Epithelial cell of esophagus (primary cell): Measurements from ENCODE around the gene SLC25A6.

Source experiments
- DNase-seq: peaks from one replicate; pipeline ENCODE4 v3.0.0; 2010; ENCODE audit warnings: low read depth
- H3K4me3 ChIP-seq: 2 replicates; pipeline ENCODE4 v1.5.1; 2011; ENCODE audit warnings: mild to moderate bottlenecking, low read length, control low read depth
- CTCF ChIP-seq: IDR thresholded peaks from 2 replicates; pipeline ENCODE4 v1.5.1; 2011; ENCODE audit warnings: low read depth, mild to moderate bottlenecking, low read length, control low read depth, inconsistent platforms; ENCODE audit not compliant: insufficient read depth; ENCODE audit errors: missing control alignments

SLC25A6 gene

DNA sequence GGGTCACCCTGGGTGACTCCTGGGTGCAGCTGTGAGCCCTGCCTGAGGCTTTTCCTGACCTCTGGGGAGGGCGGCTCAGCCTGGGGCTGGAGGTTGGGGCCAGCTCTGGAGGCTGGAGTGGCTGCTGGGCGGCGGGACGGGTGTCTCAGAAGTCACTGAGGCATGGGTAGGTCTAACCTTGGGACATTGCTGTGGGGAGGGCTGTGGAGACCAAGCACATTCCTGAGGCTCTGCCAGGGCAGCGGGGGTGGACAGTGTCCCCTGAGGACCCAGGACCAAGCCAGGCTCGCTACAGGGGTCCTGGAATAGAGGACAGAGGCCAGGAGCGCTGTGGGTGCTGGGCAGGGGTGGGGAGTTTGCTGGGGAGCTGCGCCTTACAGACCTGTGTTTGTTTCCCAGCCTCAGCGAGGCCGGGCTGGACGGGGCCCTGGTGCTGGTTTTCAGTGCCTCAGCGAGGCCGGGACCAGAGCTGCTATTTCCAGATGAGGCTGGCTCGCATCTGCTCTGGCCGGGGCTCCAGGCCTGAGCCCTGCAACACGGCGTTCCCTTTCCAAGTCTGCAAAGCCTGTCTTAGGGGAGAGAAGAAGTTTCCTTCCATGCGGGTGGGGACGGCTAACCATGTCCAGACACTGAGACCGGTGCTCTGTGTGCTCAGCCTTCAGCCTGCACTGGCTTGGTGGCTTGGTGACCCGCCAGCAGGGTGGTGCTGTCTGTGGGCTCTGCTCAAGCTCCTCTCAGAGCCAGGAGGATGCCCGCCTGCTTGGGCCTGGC lies 3.0 kb upstream of the SLC25A6 start:
- no peak for DNase-seq
- no peak for TF ChIP-seq CTCF
- no peak overlapping the region for H3K4me3 ChIP-seq

DNA sequence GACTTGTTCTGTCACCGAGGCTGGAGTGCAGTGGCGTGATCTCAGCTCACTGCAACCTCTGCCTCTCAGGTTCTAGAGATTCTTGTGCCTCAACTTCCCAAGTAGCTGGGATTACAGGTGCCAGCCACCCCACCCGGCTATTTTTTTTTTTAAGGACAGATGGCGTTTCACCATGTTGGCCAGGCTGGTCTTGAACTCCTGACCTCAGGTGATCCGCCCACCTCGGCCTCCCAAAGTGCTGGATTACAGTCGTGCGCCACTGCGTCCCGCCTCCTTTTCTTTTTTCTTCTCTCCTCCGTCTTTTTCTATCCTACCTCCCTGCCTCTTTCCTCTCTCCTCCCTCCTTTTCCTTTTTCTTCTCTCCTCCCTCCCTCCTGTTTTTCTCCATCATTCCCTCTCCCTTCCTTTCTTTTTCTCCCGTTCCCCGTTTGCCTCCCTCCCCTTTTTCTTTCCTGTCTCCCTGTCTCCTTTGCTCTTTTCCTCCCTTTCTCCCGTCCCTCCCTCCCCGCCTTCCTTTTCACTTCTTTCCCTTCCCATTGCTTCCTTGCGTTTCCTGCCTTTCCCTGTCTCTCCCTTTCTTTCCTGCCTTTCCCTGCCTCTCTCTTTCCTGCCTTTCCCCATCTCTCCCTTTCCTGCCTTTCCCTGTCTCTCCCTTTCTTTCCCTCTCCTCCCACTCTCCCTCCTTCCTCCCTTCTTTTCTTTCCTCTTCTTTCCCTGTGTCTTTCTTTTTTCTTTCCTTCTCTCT lies 2.1 kb upstream of the SLC25A6 start:
- H3K4me3 ChIP-seq: no peak overlapping the region
- no peak for TF ChIP-seq CTCF
- no peak for DNase-seq

DNA sequence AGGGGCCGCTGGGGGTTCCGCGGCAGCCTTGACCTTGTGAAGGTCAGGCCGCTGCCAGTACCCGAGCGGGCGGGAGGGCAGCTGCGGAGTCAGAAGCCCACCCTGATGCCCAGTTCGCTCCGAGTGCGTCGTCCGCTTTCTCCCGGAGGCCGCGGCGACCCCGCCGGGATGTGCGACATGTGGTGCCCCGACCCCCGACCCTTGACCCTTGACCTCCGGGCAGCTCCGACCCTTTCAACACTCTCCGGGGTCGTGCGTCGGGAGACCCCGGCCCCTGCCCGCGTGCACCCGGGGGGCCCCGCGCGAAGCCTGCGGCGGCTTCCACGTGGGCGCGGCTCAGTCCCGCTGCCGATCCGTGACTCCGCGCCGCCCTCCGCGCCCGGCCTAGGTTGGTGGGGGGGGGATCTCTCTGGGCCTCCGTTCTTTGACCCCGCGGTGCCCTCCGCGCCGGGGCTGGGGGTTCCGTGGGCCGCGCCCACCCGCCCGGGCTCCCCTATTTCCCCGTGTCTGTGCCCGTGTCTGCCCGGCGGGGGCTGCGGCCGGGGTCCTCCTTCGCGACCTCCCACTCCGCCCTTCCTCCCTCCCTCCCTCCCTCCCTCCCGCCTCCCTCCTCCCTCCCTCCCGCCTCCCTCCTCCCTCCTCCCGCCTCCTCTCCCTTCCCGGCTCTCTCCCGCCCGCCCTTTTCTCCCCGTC lies 609 bp upstream of the SLC25A6 start:
- DNase-seq: peak; percentile 71
- peak overlapping the region; percentile 62 for H3K4me3 ChIP-seq
- no peak for TF ChIP-seq CTCF

DNA sequence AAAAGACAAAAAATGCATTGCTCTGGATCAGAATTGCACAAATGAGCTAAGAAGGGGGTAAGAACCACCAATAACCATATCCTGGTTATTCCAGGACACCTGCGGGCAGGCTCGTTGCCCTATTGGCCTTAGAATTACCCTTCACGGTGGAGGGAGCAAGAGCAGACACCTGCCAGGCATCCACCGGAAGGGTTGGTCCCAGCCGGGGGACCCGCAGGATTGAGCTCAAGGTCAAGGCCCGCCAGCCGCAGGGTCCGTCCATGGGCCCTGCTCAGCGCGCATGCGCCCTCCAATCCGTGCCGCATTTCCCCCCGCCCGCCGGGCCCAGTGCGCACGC lies 575 bp downstream of the SLC25A6 start:
- peak overlapping the region; percentile 100 for H3K4me3 ChIP-seq
- DNase-seq: no peak
- TF ChIP-seq CTCF: no peak

- no peak for TF ChIP-seq CTCF
- H3K4me3 ChIP-seq: peak overlapping the region; percentile 100
- no peak for DNase-seq
These were observed 1.1 kb downstream of the SLC25A6 start for GRCh38 chrX:1390621-1391369.

- no peak for DNase-seq
- TF ChIP-seq CTCF: no peak
- no peak overlapping the region for H3K4me3 ChIP-seq
These were observed 2.0 kb downstream of the SLC25A6 start for GRCh38 chrX:1389993-1390285.
